ENCODE results near the gene ST7.

Gene ST7

GRCh38 chr7:116979430-116979829 is 26.1 kb downstream of the ST7 start:
- TF ChIP-seq ZFX (IDR thresholded peaks at IDR 0.05; ENCODE audit: borderline replicate concordance): no peak
- TF ChIP-seq, protein P1, sequence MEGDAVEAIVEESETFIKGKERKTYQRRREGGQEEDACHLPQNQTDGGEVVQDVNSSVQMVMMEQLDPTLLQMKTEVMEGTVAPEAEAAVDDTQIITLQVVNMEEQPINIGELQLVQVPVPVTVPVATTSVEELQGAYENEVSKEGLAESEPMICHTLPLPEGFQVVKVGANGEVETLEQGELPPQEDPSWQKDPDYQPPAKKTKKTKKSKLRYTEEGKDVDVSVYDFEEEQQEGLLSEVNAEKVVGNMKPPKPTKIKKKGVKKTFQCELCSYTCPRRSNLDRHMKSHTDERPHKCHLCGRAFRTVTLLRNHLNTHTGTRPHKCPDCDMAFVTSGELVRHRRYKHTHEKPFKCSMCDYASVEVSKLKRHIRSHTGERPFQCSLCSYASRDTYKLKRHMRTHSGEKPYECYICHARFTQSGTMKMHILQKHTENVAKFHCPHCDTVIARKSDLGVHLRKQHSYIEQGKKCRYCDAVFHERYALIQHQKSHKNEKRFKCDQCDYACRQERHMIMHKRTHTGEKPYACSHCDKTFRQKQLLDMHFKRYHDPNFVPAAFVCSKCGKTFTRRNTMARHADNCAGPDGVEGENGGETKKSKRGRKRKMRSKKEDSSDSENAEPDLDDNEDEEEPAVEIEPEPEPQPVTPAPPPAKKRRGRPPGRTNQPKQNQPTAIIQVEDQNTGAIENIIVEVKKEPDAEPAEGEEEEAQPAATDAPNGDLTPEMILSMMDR (IDR thresholded peaks at IDR 0.05): no peak
- H3K27ac ChIP-seq: no peak overlapping the region

DNA sequence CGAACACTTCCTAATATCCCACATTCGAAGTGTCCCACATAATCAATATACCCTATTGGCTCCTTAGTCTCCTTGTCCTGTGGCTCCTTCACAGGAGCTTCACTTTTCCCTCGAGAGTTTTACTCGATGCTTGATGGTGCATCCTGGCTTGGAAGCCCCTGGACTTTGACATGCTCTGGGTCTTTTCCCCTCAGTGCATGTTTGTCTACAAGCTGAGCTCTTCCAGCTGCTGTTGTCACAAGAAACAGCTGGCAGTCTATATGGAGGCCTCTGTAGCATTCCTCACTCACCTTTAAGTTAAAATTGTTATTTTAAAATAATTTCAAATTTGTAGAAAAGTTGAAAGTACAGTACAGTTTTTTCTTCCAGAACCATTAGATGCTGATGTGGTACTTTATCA is 27.1 kb downstream of the ST7 start:
- no peak overlapping the region for H3K27ac ChIP-seq
- TF ChIP-seq, protein P1 (IDR thresholded peaks at IDR 0.05): no peak
- no peak for TF ChIP-seq ZFX (IDR thresholded peaks at IDR 0.05; ENCODE audit: borderline replicate concordance)

GRCh38 chr7:116981939-116982338 is 28.6 kb downstream of the ST7 start:
- TF ChIP-seq, protein P1 (IDR thresholded peaks at IDR 0.05): no peak
- TF ChIP-seq ZFX (IDR thresholded peaks at IDR 0.05; ENCODE audit: borderline replicate concordance): no peak

GRCh38 chr7:116984511-116984910 is 31.2 kb downstream of the ST7 start:
- H3K27ac ChIP-seq: no peak overlapping the region
- TF ChIP-seq ZFX (IDR thresholded peaks at IDR 0.05; ENCODE audit: borderline replicate concordance): no peak
- TF ChIP-seq, protein P1 (IDR thresholded peaks at IDR 0.05): no peak

More at GRCh38 chr7:116981939-116982338, 28.6 kb downstream of the ST7 start:
- H3K27ac ChIP-seq: no peak overlapping the region

GRCh38 chr7:116984917-116985316 is 31.6 kb downstream of the ST7 start:
- H3K27ac ChIP-seq: no peak overlapping the region
- TF ChIP-seq ZFX (IDR thresholded peaks at IDR 0.05; ENCODE audit: borderline replicate concordance): no peak
- TF ChIP-seq, protein P1 (IDR thresholded peaks at IDR 0.05): peak; percentile 93

GRCh38 chr7:116985575-116985974 is 32.3 kb downstream of the ST7 start:
- H3K27ac ChIP-seq: no peak overlapping the region
- no peak for TF ChIP-seq ZFX (IDR thresholded peaks at IDR 0.05; ENCODE audit: borderline replicate concordance)
- TF ChIP-seq, protein P1 (IDR thresholded peaks at IDR 0.05): no peak

GRCh38 chr7:116986611-116987565 is 33.6 kb downstream of the ST7 start:
- no peak overlapping the region for H3K27ac ChIP-seq
- no peak for TF ChIP-seq ZFX (IDR thresholded peaks at IDR 0.05; ENCODE audit: borderline replicate concordance)
- TF ChIP-seq, protein P1 (IDR thresholded peaks at IDR 0.05): no peak

Data from 22Rv1 (cell line).